ENCODE results near the gene VWA3B.

GRCh38 chr2:98297817-98298682 lies 211.1 kb downstream of the VWA3B start:
- TF ChIP-seq, protein P1, sequence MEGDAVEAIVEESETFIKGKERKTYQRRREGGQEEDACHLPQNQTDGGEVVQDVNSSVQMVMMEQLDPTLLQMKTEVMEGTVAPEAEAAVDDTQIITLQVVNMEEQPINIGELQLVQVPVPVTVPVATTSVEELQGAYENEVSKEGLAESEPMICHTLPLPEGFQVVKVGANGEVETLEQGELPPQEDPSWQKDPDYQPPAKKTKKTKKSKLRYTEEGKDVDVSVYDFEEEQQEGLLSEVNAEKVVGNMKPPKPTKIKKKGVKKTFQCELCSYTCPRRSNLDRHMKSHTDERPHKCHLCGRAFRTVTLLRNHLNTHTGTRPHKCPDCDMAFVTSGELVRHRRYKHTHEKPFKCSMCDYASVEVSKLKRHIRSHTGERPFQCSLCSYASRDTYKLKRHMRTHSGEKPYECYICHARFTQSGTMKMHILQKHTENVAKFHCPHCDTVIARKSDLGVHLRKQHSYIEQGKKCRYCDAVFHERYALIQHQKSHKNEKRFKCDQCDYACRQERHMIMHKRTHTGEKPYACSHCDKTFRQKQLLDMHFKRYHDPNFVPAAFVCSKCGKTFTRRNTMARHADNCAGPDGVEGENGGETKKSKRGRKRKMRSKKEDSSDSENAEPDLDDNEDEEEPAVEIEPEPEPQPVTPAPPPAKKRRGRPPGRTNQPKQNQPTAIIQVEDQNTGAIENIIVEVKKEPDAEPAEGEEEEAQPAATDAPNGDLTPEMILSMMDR (IDR thresholded peaks at IDR 0.05): no peak
- TF ChIP-seq POLR2A (IDR thresholded peaks at IDR 0.05): no peak

All from body of pancreas (tissue), 4 donors.